Fibroblast of skin of left biceps (primary cell): ENCODE data around the gene RAN.
"Not testable (repeated sequence)": the region's sequence is repeated elsewhere in the genome, so short reads cannot be mapped to it uniquely, and the experiment has no call there.

Experiments used
- DNase-seq, 2 experiments: peaks; one replicate each; pipeline ENCODE4 v3.0.0-alpha.2; 2013; ENCODE audit warnings: low read depth in 2 of 2

RAN gene

DNA sequence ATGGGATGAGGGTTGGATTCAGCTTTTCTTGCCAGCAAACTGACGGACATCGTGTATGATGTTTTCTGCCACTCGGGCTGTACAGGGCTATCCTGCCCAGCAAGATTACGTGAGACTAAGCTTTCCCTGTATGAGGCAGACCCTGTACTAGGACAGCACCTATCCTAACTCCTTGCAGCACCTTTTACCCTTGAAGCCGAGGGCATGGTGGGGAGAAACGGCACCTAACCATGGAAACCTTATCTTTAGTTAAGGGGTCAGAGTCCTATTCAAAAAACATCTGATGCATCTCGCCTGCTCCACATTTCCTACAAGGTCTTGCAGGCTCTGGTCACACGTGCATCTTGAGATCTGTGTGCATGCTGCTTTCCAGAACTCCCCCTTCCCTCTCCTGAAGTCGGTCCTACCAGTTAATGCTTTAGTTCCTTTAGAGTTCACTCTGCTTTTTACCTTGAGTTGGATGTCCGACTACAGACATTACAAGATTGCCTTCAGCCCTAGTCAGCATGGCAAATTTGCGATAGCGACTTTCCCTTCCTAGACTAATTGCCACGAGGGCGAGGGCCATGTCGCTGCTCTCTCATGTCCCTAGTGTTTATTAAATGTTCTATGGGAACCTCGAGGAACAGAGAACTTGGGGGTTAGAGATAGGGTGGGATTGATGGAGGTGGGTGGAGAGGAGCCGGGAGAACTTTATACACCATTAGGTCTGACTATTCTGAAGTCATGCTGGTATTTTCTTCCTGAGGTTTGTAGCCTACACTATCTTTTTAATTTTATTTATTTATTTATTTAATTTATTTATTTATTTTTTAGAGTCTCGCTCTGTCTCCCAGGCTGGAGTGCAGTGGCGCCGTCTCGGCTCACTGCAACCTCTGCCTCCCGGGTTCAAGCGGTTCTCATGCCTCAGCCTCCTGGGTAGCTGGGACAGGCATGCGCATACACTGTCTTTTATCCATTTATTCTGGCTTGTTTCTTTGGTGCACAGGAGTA, 6.6 kb downstream of the RAN start:
- no peak for DNase-seq

DNA sequence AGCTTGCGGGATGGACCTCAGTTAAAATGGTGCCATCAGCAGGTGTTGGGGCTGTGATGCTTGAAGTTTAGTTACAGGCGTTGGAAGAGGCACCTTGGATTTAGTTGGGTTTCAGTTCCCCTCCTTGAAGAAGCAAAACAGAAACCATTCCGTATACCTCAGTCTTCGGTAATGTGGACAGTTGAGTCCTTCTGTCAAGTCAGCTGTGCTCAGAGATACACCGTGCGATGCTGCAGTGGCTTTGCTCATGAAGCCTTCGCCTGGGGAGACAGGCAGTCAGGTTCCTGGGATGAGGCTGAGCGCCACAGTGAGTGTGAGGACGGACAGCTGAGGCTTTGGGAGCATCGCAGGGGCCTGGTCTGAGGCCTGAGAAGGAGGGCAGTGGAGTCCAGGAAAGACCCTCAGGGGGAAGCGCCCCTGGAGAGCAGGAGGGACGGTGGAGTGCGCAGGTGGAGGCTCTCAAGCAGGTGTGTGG, 7.4 kb downstream of the RAN start:
- DNase-seq = no peak

DNA sequence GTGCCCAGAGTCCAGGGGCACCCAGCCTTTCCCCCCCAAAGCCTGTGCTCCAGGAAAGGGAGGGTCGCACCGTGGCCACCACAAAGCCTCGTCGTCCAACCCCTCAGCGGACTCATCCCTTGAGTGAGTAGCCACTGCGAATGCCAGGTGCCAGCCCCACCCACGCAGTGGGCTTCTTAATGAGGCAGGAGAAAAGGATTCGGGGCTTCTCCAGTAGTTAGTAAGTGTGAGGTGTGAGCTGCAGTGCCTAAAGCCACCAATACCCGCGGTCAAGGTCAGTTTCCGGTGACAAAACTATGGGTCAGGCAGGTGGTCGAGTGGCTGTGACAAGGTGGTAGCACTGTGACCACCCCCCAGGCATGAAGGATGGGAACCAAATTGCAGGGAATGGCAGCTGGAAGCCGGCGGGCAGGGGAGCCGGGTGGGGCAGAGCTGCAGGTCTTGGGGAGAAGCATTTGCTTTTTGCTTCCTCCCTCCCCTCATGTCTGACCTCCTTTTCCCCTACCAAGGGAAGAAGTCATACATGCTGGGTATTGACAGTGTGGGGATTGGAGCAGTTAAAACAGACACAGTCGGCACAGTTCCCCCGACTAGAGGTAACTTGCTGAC, 8.0 kb downstream of the RAN start:
- DNase-seq = no peak

GRCh38 chr12:130880411-130880885, 8.6 kb downstream of the RAN start:
- DNase-seq = no peak

DNA sequence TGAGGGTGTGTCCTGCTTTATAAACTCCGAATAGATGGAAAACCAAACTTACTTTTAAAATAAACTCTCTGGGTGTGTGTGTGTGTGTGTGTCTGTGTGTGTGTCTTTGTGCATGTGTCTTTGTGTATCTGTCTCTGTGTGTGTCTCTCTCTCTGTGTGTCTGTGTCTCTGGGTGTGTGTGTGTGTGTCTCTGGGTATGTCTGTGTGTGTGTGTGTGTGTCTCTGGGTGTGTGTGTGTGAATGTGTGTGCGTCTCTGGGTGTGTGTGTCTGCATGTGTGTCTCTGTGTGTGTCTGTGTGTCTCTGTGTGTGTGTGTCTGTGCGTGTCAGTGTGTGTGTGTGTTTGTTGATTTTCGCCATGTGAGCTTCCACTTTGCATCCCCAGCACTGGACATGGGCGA, 9.2 kb downstream of the RAN start:
- DNase-seq = no peak

DNA sequence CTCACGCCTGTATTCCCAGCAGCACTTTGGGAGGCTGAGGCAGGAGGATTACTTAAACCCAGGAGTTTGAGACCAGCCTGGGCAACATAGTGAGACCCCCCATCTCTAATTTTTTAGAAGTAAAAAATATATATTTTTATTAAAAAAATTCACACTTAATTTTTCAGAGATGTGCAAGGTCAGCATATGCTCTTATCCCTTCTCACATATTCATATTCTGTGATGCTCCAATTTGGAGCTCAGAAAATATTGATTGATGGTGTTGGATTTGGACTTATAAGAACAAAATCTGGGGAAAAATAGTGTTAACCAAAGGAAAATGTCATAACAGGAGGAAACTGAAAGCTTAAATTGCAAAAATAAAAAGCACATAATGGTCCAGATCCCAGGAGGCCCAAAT, 9.7 kb downstream of the RAN start:
- no peak for DNase-seq

DNA sequence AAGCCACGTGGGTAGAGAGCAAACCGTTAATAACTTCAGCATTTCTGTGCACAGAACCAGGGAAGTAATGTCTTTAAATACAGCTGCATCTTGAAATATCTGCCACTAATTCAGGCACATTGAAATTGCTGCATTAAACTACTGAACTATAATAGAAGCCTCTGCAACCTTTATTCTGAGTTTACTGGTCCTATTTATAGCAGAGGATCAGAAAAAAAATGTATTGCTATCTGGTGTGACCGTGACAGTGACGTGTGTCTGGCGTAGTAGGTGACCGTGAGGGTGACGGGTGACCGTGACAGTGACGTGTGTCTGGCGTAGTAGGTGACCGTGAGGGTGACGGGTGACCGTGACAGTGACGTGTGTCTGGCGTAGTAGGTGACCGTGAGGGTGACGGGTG, 15.3 kb downstream of the RAN start:
- DNase-seq = not testable (repeated sequence)

GRCh38 chr12:130904064-130904463, 32.2 kb downstream of the RAN start:
- no peak for DNase-seq

- not testable (repeated sequence) for DNase-seq
These were observed 33.1 kb downstream of the RAN start for GRCh38 chr12:130904936-130905455.

- DNase-seq = no peak
These were observed 37.2 kb downstream of the RAN start for GRCh38 chr12:130909111-130909510.

DNA sequence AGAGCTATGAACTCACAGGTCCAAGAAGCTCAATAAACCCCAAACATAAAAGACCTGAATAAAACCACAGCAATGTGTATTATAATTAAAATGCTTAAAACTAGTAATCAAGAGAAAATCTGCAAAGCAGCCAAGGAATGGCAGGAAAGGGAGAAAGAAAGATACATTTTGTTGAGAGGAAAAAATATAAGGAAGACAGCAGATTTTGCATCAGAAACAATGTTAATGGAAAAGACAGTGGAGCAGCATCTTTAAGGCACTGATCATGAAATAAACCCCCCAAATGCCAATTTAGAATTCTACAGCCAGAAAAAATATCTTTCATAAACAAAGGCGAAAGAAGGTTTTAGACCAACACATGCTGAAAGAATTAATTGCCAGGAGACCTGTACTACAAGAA, 39.3 kb downstream of the RAN start:
- no peak for DNase-seq

DNA sequence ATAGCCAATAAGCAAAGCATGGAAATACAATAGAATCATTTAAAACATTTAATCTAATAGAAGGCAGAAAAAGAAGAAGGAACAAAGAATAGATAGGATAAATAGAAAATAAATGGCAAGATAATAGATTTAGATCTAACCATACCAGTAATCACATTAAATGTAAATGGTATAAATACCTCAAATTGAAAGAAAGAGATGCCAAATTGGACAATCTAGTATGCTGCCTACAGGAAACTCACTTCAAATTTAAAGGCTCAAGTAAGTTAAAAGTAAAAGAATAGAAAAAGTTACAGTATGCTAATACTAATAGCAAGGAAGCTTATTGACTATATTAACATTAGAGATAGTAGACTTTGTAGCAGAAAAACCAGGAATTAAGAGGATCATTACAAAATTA, 40.1 kb downstream of the RAN start:
- DNase-seq = no peak

- DNase-seq = no peak
These were observed 44.5 kb downstream of the RAN start for GRCh38 chr12:130916241-130916911.

DNA sequence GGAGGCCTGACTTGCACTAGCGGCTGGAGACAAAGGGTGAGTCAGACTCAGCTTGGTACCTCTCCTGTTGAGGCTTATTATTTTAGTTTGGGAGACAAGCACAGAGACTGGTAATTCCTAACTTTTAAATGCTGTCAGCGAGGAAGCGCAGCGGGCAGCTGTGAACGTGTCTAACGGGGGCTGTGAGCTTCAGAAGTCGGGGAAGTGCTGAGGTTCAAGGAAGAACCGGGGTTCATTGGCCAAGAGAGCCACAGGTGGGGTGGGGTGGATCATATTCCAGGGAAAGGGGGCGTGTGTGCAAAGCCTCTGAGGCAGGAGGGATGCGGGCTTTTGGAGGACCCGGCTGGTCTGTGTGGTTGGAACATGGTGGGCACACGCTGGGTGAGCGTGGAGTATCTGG, 45.7 kb downstream of the RAN start:
- DNase-seq = no peak

DNA sequence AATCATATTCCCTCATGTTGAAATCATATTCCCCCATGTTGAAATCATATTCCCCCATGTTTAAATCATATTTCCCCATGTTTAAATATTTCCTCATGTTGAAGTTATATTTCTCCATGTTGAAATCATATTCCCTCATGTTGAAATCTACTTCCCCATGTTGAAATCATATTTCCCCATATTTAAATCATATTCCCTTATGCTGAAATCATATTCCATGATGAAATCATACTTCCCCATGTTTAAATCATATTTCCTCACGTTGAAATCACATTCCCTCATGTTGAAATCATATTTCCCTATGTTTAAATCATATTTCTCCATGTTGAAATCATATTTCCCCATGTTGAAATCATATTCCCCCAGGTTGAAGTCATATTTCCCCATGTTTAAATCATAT, 47.2 kb downstream of the RAN start:
- DNase-seq = no peak

- DNase-seq = no peak
These were observed 48.3 kb downstream of the RAN start for GRCh38 chr12:130920119-130920703.

GRCh38 chr12:130920723-130921381, 49.0 kb downstream of the RAN start:
- no peak for DNase-seq

DNA sequence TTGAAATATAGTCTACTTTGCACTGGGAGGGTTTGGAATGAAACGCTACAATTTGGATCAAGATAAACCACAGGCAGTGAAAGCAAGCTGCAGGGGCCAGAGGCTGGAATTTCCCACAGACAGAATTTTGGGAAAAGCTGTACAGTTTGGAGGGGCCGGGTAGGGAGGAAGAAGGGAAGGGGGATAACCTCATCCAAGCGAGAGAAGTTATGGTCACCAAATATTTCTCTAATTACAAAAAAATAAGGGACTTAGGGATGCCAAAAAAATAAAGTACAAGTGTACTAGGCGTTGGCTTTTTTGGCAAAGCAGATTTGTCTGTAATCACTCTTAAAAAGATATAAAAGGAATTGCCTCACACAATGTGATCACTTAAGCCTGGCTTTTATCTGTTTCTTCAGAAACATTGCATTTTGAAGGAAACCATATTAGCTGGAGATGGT, 50.7 kb downstream of the RAN start:
- no peak for DNase-seq

DNA sequence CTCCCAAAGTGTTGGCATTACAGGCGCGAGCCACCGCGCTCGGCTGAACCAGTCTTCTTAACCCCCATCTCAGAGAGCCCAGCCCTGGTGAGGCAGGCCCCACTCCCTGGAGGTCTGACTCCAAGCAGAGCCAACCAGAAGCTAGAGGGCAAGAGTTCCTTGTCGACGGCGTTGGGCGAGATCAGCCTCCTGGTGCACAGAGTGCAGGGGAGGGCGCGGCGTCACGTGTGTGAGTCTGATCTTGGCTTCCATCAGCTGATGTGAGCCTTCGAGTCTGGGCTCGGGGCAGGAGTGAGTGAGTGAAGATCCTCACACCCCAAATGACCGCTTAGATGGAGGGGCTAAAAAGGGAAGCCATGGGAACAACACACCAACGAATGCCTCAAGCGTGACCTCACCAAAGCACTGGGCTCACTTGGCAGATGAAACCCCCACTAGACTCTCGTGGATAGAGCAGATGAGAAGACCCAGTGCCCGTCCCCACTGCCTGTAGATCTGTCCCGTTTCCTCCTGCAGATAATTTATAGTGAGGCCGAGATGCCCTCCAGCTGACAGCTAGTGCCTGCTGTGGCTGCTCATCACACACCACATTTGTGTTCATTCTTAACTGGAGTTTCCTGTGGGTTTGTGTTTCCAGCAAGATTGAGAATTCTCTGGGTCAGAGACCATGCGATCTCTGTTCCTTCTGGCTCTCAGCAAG, 53.2 kb downstream of the RAN start:
- no peak for DNase-seq

DNA sequence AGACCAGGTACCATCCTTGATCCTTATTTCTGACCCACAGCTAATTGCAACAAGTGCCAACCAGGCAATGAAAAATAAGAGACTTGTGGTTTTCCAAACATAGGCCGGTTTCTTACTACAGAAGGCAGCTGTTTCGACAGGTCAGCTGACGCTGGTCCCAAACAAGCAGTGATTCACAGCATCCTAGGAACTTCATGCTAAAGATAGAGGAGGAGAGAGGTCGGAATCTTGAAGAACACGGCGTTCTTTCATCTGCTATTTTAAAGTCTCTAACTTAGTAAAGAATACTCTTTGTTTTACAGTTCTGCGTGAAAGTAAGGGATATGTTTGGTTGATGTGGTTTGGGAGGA, 53.8 kb downstream of the RAN start:
- no peak for DNase-seq
